ENCODE data around the gene SHC1. TPM values are rescaled to one million over a fixed set of nuclear protein-coding genes. Genes with fewer than 3 reads are reported as not detected.
"Not testable (repeated sequence)": the region's sequence is repeated elsewhere in the genome, so short reads cannot be mapped to it uniquely, and the experiment has no call there.

The SHC1 gene
- total RNA-seq, 2 experiments from 2014 or later = 59.9 to 60.0 TPM

DNA sequence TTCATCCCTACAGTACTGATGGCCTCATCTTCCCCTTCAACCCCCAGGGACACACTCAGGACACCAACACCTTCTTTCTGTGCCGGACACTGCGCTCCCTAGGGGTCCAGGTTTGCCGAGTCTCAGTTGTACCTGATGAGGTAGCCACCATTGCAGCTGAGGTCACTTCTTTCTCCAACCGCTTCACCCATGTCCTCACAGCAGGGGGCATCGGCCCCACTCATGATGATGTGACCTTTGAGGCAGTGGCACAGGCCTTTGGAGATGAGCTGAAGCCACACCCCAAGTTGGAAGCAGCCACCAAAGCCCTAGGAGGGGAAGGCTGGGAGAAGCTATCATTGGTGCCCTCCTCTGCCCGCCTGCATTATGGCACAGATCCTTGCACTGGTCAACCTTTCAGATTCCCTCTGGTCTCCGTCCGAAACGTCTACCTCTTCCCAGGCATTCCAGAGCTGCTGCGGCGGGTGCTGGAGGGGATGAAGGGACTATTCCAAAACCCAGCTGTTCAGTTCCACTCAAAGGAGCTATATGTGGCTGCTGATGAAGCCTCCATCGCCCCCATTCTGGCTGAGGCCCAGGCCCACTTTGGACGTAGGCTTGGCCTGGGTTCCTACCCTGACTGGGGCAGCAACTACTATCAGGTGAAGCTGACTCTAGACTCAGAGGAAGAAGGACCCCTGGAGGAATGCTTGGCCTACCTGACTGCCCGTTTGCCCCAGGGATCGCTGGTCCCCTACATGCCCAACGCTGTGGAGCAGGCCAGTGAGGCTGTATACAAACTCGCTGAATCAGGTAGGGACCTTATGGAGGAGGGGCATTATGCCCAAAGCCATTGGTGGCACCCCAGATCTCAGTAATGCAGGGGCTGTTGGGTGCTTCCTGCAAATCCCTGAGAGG lies 17.8 kb upstream of the SHC1 start:
- H3K27ac Mint-ChIP-seq = no peak overlapping the region
- peak in 3 of 14 experiments; percentile 37 to 50 (median 40) for DNase-seq

DNA sequence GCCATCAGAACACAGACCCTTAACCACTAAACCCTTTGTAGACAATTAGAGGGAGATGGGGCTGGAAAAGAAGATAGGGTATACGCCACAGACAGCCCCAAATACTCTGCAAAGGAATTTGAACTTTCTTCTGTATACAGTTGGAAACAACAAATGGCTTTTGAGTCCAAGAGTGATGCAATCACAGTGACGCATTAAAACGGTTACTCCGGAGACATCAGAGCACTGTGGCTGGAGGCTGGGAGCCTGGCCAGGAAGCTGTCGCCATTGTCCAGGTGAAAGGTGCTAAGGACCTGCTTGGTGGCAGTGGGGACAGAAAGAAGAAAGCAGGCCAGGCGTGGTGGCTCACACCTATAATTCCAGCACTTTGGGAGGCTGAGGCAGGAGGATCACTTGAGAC lies 16.8 kb upstream of the SHC1 start:
- H3K4me1 Mint-ChIP-seq (ENCODE audit: low read depth) = peaks cover 20% of the 10 kb centered on the region
- H3K27ac Mint-ChIP-seq = no peak overlapping the region
- no peaks in the 10 kb centered on the region for H3K27me3 Mint-ChIP-seq
- POLR2A ChIA-PET = interaction anchor here (0.7 to 1.6 kb wide), 4 partner anchors 13 to 35 kb away, joined by 3 to 7 read pairs (median 6); partner anchors contain the start of genes CKS1B and PBXIP1
- CTCF ChIA-PET = interaction anchor here (1.1 to 2.3 kb wide), 4 partner anchors 11 to 58 kb away, joined by 3 to 22 read pairs (median 5); no protein-coding TSS in a partner anchor
- H3K4me3 Mint-ChIP-seq = no peak overlapping the region
- H3K27ac ChIP-seq (ENCODE audit: low read depth in 1 of 2, low read length in 2 of 2) = no peak overlapping the region
- H3K9me3 Mint-ChIP-seq = no peaks in the 10 kb centered on the region
- DNase-seq (no peak), ATAC-seq (ENCODE audit: poor library complexity) (no peak)
- no peak overlapping the region for H3K4me3 ChIP-seq (ENCODE audit: low read length)
- no peaks in the 10 kb centered on the region for H3K9me3 ChIP-seq (ENCODE audit: control insufficient read depth in 1 of 2, insufficient read depth in 1 of 2, low read length in 2 of 2)
- peaks cover 48% of the 10 kb centered on the region for H3K4me1 ChIP-seq (ENCODE audit: insufficient read depth, low read length)
- H3K36me3 ChIP-seq (ENCODE audit: insufficient read depth, low read length) = peaks cover 44% of the 10 kb centered on the region
- TF ChIP-seq, protein P1, sequence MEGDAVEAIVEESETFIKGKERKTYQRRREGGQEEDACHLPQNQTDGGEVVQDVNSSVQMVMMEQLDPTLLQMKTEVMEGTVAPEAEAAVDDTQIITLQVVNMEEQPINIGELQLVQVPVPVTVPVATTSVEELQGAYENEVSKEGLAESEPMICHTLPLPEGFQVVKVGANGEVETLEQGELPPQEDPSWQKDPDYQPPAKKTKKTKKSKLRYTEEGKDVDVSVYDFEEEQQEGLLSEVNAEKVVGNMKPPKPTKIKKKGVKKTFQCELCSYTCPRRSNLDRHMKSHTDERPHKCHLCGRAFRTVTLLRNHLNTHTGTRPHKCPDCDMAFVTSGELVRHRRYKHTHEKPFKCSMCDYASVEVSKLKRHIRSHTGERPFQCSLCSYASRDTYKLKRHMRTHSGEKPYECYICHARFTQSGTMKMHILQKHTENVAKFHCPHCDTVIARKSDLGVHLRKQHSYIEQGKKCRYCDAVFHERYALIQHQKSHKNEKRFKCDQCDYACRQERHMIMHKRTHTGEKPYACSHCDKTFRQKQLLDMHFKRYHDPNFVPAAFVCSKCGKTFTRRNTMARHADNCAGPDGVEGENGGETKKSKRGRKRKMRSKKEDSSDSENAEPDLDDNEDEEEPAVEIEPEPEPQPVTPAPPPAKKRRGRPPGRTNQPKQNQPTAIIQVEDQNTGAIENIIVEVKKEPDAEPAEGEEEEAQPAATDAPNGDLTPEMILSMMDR (IDR thresholded peaks at IDR 0.05) = no peak
- intact Hi-C loops (cut with DNase I, micrococcal nuclease) = no loop called here
- no peaks in the 10 kb centered on the region for H3K27me3 ChIP-seq (ENCODE audit: control insufficient read depth in 1 of 2, insufficient read depth in 2 of 2, low read length in 2 of 2)
- H3K36me3 Mint-ChIP-seq (ENCODE audit: low read depth) = peaks cover 33% of the 10 kb centered on the region

More for the DNA sequence above, 17.8 kb upstream of the SHC1 start:
- Mint-ChIP-seq H3K4me1 (ENCODE audit: low read depth) (peaks cover 20% of the 10 kb centered on the region), H3K9me3 (no peaks in the 10 kb centered on the region), H3K4me3 (no peak overlapping the region), H3K36me3 (ENCODE audit: low read depth) (peaks cover 33% of the 10 kb centered on the region), H3K27me3 (no peaks in the 10 kb centered on the region)
- Histone ChIP-seq H3K9me3 (ENCODE audit: control insufficient read depth in 1 of 2, insufficient read depth in 1 of 2, low read length in 2 of 2) (no peaks in the 10 kb centered on the region), H3K4me1 (ENCODE audit: insufficient read depth, low read length) (peaks cover 42% of the 10 kb centered on the region), H3K4me3 (ENCODE audit: low read length) (no peak overlapping the region), H3K27ac (ENCODE audit: low read depth in 1 of 2, low read length in 2 of 2) (no peak overlapping the region), H3K36me3 (ENCODE audit: insufficient read depth, low read length) (peaks cover 50% of the 10 kb centered on the region), H3K27me3 (ENCODE audit: control insufficient read depth in 1 of 2, insufficient read depth in 2 of 2, low read length in 2 of 2) (no peaks in the 10 kb centered on the region)
- TF ChIP-seq, protein P1 (IDR thresholded peaks at IDR 0.05) = no peak
- intact Hi-C loops (cut with DNase I, micrococcal nuclease) = no loop called here
- no peak for ATAC-seq (ENCODE audit: poor library complexity)
- CTCF ChIA-PET = interaction anchor here (0.6 to 2.3 kb wide), 7 partner anchors 10 to 57 kb away, joined by 3 to 22 read pairs (median 3); no protein-coding TSS in a partner anchor
- POLR2A ChIA-PET = interaction anchor here (1.2 to 1.6 kb wide), 4 partner anchors 11 to 36 kb away, joined by 4 to 7 read pairs (median 6); partner anchors contain the start of gene PBXIP1

DNA sequence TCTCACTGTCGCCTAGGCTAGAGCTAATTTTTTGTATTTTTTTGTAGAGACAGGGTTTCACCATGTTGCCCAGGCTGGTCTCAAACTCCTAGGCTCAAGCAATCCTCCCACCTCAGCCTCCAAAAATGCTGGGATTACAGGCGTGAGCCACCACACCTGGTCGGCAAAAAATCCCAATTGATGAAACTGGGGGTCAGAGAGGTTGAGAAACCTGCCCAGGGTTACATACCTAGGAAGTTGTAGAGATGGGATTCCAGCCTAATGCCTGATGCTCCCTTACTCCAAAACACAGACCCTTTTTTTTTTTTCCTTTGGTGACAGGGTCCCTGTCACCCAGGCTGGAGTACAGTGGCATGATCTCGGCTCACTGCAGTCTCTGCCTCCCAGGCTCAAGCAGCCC lies 16.2 kb upstream of the SHC1 start:
- H3K4me3 Mint-ChIP-seq; H3K9me3 Mint-ChIP-seq; DNase-seq; H3K9me3 ChIP-seq (ENCODE audit: control insufficient read depth in 1 of 2, insufficient read depth in 1 of 2, low read length in 2 of 2); ATAC-seq (ENCODE audit: poor library complexity); H3K27me3 Mint-ChIP-seq; POLR2A ChIA-PET; intact Hi-C loops (cut with DNase I, micrococcal nuclease); H3K4me3 ChIP-seq (ENCODE audit: low read length); H3K27ac ChIP-seq (ENCODE audit: low read depth in 1 of 2, low read length in 2 of 2); H3K27ac Mint-ChIP-seq; H3K27me3 ChIP-seq (ENCODE audit: control insufficient read depth in 1 of 2, insufficient read depth in 2 of 2, low read length in 2 of 2): not testable (repeated sequence)
- H3K4me1 Mint-ChIP-seq (ENCODE audit: low read depth) = peaks cover 20% of the 10 kb centered on the region
- peaks cover 33% of the 10 kb centered on the region for H3K36me3 Mint-ChIP-seq (ENCODE audit: low read depth)
- CTCF ChIA-PET = interaction anchor here (0.6 to 2.3 kb wide), 2 partner anchors 31 to 145 kb away, joined by 4 to 22 read pairs; no protein-coding TSS in a partner anchor
- H3K36me3 ChIP-seq (ENCODE audit: insufficient read depth, low read length) = peaks cover 44% of the 10 kb centered on the region
- H3K4me1 ChIP-seq (ENCODE audit: insufficient read depth, low read length) = peaks cover 50% of the 10 kb centered on the region

Measured in CD4-positive, alpha-beta T cell (primary cell).